ENCODE results near the gene TXLNG.

TXLNG gene

DNA sequence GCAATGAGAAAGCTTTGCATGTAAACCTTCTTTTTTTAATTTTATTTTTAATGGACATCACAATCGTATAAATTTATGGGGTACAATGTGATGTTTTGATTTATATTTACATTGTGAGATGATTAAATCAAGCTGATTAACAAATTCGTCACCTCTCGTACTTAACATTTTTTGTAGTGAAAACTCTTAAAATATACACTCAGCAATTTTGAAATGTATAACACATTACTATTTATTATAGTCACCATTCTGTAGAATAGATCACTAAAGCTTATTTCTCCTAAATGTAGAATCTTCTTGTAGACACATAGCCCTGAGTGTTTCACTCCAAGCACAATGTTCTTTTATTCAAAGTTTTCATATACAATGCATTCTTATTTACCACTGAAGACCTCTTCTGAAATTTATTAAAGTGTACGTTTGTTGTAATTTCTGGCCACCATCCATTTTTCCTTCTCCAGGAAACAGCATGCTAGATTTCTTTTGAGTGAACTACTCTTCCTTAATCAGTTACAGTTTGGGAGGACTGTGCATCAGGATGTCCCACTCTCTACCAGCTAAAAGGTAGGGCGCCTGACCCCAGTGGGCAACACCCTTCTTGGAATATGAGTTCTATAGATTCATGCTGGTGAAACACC lies 88.3 kb downstream of the TXLNG start:
- DNase-seq, result no peak

DNA sequence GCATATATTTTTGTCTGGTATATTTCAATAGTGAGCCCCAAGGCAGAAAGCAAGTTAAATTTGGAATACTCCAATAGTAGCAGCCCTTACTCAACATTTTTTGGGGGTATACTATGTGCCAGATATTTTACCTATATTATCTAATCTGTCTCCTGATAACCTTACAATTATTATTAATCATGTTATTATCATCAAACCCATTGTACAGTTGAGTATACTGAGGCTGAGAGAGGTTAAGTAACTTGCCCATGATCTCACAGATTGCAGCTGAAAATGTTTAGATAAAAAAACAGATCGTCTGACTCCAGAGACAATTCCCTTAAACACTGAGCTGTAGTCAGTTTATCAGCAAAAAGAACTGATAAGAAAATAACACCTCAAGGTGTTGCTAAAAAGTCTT lies 90.4 kb downstream of the TXLNG start:
- DNase-seq, result no peak

DNA sequence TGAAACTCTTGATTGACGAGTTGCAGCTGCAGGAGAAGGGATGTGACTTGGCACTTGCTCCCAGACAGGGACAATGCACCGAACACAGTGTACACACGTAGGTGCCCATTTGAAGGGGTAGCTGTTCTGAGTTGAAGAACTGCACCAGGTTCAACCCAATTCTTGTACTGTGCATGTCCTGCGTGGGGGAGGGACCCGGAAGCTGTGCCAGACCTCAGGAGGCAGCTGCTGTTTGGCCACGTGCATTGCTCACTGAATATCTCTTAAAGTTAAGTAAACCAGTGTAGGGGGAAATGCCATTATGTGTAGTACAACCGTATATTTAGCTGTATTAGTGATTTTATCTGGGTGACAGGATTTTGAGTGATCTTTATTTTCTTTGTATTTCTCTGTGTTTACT lies 95.9 kb downstream of the TXLNG start:
- DNase-seq, result no peak

DNA sequence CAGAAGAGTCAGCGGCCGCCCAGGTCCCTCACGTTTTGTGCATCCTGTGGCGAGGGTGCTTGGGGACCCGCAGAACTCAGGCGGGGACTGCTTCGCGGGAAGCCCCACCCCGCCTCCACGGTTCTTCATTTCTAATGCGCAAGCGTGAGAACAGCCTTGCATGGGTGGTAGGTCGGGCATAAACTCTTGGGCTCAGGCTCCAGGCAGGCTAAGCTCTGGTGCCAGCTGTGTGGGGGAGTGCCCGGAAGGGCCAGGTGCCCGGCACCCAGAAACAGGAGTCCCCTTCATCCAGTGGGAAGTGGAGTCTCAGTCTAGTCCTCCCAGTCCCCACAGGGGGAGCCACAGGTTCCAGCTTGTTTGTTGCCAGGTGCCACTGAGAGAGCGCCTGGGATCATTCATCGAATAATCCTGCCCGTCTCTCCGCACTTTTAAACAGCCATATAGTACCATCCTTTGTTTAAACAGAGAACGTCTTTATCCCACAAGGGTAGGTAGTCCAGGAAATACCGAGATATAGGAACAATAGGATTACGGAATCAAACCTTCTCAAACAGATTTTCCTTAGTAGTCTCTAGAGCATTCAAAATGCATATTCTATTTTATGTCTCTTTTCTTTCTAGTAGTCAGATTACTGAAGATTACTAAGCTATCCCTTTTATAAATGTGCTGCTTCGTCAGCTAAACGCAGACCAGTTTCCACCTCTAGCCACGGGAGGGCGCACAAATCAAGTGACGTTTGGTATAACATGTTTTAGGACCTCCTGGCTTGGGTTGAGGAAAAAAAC lies 96.6 kb downstream of the TXLNG start:
- peak; percentile 33 for DNase-seq

DNA sequence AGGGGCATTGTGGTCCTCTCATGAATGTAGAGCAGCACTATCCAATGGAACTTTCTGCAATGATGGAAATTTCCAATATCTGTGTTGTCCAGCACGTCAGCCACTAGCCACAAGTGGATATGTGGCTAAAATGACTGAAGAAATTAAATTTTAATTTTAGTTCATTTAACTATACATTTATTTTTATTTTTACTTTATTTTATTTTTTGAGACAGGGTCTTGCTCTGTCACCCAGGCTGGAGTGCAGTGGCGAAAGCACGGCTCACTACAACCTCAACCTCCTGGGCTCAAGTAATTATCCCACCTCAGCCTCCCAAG lies 97.2 kb downstream of the TXLNG start:
- DNase-seq, result no peak

DNA sequence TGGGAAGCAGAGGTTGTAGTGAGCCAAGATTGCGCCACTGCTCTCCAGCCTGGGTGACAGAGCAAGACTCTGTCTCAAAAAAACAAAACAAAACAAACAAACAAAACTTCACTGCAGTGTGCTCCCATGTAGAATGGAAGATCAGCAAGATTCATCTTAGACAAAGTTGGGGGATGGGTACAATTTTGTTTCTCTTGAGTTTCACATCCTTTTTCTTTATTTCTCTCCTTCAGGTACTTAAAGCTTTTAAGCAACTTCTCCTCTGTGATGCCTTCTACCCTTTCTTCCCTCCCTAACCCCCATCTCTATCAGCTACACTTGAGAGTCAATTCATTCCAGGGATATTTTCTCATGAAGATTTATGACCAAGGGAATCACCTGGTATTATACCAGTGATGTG lies 99.4 kb downstream of the TXLNG start:
- DNase-seq, result no peak

DNA sequence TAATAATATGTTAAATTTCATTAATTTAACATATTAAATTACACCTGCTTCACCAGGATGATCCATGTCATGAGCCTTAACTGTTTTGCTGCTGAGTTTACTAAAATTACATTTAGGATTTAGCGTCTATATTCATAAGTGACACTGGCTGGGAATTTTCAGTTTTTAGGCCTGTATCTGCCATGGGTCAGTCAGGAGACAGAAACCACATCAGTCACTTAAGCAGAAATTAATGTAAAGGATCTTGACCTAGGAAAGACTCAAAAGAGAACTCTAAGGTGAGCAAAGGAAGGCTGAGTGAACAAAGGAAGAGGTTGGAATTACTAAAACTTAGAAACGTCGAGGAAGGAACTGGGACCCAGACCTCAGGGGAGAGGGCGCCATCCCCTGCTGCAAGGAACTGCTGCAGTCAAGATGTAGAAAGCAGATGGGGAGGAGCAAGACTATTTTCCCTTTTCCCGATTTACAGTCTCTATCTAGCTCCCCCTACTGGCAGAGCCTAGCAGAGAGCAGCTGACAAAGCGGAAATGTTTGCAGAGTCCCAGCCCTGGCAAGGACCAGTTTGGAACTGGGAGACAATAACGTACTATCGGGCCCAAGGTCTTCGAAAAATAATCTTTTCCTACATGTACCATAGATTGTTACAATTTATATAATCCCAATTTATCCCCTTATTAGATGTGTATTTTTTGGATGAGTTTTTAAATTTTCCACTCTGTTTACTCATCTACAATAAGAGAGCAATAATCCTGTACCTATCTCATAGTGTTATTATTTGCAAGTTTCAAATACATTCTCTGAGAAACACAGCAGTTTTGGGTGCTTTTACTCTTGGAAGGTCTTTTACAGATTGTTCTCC lies 106.5 kb downstream of the TXLNG start:
- peak; percentile 58 for DNase-seq
